LNCAP (cell line): ENCODE measurements around the gene FAM217B.

Source experiments
- TF ChIP-seq, protein P1 (sequence below): fragments of 450-650 bp; IDR thresholded peaks from 2 replicates; pipeline ENCODE4 v1.5.1; 2017; ENCODE audit warnings: mild to moderate bottlenecking

FAM217B gene

DNA sequence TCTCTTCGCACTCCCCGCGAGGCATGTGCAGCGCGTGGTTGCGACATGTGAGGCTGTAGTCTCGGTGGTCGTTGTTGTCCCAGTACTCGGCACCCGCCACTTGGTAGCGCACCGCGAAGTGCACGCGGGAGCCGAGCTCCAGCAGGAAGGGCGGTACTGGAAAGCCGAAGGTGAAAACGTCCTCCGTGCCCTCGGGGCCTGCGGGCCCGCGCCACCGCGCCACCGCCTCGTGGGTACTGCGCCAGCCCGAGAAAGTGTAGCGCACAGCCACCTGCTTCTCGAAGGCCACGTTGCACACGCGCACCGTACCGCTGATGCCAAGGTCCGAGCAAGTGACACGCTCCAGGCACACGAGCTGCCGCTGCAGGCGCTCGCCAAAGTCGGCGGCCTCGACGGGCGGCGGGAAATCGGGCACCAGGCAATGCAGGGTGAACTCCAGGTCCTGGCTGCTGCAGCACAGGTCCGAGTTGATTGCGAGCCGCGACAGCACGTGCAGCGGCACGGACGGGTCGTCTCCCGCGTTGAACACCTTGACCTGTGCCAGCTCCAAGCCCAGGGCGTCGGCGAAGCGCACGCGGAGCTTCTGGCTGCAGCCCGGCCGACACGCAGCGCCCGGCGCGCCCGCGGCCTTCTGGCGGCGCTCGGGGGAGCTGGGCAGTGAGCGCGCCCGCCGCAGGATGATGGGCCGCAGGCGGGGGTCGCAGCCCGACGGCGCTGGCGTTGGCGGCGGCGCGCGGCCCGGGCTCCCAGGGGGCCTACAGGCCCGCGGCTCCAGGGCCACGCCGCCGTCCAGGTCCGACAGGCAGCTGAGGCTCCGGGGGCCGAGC is 924 bp upstream of the FAM217B start:
- TF ChIP-seq, protein P1, sequence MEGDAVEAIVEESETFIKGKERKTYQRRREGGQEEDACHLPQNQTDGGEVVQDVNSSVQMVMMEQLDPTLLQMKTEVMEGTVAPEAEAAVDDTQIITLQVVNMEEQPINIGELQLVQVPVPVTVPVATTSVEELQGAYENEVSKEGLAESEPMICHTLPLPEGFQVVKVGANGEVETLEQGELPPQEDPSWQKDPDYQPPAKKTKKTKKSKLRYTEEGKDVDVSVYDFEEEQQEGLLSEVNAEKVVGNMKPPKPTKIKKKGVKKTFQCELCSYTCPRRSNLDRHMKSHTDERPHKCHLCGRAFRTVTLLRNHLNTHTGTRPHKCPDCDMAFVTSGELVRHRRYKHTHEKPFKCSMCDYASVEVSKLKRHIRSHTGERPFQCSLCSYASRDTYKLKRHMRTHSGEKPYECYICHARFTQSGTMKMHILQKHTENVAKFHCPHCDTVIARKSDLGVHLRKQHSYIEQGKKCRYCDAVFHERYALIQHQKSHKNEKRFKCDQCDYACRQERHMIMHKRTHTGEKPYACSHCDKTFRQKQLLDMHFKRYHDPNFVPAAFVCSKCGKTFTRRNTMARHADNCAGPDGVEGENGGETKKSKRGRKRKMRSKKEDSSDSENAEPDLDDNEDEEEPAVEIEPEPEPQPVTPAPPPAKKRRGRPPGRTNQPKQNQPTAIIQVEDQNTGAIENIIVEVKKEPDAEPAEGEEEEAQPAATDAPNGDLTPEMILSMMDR: no peak; the same call in 1 of the 2 replicates

DNA sequence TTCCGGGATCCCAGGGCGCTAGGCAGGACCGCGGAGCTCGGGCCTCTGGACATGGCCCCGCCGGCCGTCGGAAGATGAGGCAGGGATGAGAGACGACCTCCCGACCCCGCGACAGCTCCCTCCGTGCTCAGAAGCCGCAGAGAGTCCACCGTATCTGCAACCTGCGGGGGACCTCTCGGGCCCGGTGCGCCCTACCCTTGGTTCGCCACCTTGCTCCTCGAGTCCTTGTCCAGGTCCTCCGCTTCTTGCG is 385 bp upstream of the FAM217B start:
- TF ChIP-seq, protein P1: no peak

GRCh38 chr20:59940956-59941294 is 736 bp downstream of the FAM217B start:
- TF ChIP-seq, protein P1: no peak

GRCh38 chr20:59942245-59942644 is 2.1 kb downstream of the FAM217B start:
- TF ChIP-seq, protein P1: no peak

GRCh38 chr20:59944726-59945125 is 4.5 kb downstream of the FAM217B start:
- TF ChIP-seq, protein P1: no peak

DNA sequence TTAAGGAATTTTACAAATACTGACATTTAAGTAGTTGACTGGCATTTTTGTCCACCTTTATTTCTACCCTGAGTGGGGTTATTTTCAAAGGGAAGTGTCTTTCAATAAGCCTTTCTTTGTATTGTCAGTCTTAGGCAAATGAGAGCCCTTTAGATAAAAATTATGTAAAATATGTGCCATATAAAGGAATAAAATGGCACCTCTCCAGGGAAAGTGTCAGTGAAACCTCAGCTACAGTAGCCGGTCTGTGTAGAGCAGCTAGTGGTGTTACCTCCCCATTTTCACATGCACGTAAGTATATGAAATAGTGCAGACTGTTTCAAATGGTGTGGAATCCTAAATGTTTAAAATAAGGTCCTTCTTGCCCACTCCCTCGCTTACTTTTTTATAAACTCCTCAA is 5.0 kb downstream of the FAM217B start:
- TF ChIP-seq, protein P1: no peak

GRCh38 chr20:59945731-59946130 is 5.5 kb downstream of the FAM217B start:
- TF ChIP-seq, protein P1: no peak

GRCh38 chr20:59947376-59947775 is 7.2 kb downstream of the FAM217B start:
- TF ChIP-seq, protein P1: no peak
